GM23338 (cell line): ENCODE results near the gene SYMPK. TPM values are rescaled to one million over a fixed set of nuclear protein-coding genes. Genes with fewer than 3 reads are reported as not detected.
A peak's percentile ranks its signal among the peaks of the same experiment; 100 is the strongest.

ENCODE experiments used
- ATAC-seq: fragments of 200-7000 bp; cut with Tn5 transposase; 3 replicates; pipeline ENCODE4 v1.9.1; 2020
- DNase-seq: peaks from one replicate; pipeline ENCODE4 v3.0.0-alpha.2; 2015; ENCODE audit warnings: low spot score
- H2AFZ ChIP-seq: fragments of 200-600 bp; sonication (generic); 2 replicates; pipeline ENCODE4 v1.8.0; 2016; ENCODE audit warnings: antibody characterized with exemption, mild to moderate bottlenecking, moderate library complexity
- H3F3A ChIP-seq: fragments of 200-600 bp; sonication (generic); replicated peaks from 2 replicates; pipeline ENCODE4 v1.8.0; 2017; ENCODE audit warnings: antibody characterized with exemption, mixed run types, low read depth
- H3K27ac ChIP-seq: fragments of 200-600 bp; sonication (generic); 2 replicates; pipeline ENCODE4 v1.6.1; 2016; ENCODE audit warnings: low read depth
- H3K27me3 ChIP-seq: fragments of 200-600 bp; sonication (generic); 2 replicates; pipeline ENCODE4 v1.8.0; 2016; ENCODE audit warnings: mild to moderate bottlenecking, mixed run types, moderate library complexity; ENCODE audit not compliant: insufficient read depth
- H3K36me3 ChIP-seq: fragments of 200-600 bp; sonication (generic); 2 replicates; pipeline ENCODE4 v1.8.0; 2016; ENCODE audit warnings: mild to moderate bottlenecking; ENCODE audit not compliant: insufficient read depth
- H3K4me1 ChIP-seq: fragments of 200-600 bp; sonication (generic); 2 replicates; pipeline ENCODE4 v1.8.0; 2016; ENCODE audit warnings: mild to moderate bottlenecking, moderate library complexity; ENCODE audit not compliant: insufficient read depth
- H3K4me2 ChIP-seq: fragments of 200-600 bp; sonication (generic); 2 replicates; pipeline ENCODE4 v1.7.1; 2017; ENCODE audit warnings: mixed run types
- H3K4me3 ChIP-seq: fragments of 200-600 bp; sonication (generic); 2 replicates; pipeline ENCODE4 v1.6.1; 2016; ENCODE audit warnings: mixed run types
- H3K79me2 ChIP-seq: fragments of 200-600 bp; sonication (generic); replicated peaks from 2 replicates; pipeline ENCODE4 v1.8.0; 2017; ENCODE audit warnings: mild to moderate bottlenecking; ENCODE audit not compliant: insufficient read depth
- H3K9me2 ChIP-seq: fragments of 200-600 bp; sonication (generic); 2 replicates; pipeline ENCODE4 v1.8.0; 2017; ENCODE audit not compliant: insufficient read depth
- H4K20me1 ChIP-seq: fragments of 200-600 bp; sonication (generic); replicated peaks from 2 replicates; pipeline ENCODE4 v1.8.0; 2017; ENCODE audit warnings: mild to moderate bottlenecking; ENCODE audit not compliant: insufficient read depth
- H3K27ac Mint-ChIP-seq: 2 replicates; pipeline ENCODE4 v1.8.0; 2020; ENCODE audit warnings: inconsistent platforms, mild to moderate bottlenecking, moderate library complexity, mixed read lengths
- H3K27me3 Mint-ChIP-seq: 3 replicates; pipeline ENCODE4 v1.8.0; 2022; ENCODE audit warnings: low read depth, mild to moderate bottlenecking, moderate library complexity, mixed read lengths, inconsistent platforms; ENCODE audit not compliant: insufficient read depth, poor library complexity
- H3K36me3 Mint-ChIP-seq: 3 replicates; pipeline ENCODE4 v1.8.0; 2021; ENCODE audit warnings: low read depth, mild to moderate bottlenecking, inconsistent platforms, moderate library complexity, mixed read lengths
- H3K4me1 Mint-ChIP-seq: 3 replicates; pipeline ENCODE4 v1.8.0; 2020; ENCODE audit warnings: mild to moderate bottlenecking, inconsistent platforms, mixed read lengths
- H3K4me3 Mint-ChIP-seq: 3 replicates; pipeline ENCODE4 v1.8.0; 2021; ENCODE audit warnings: moderate library complexity, mild to moderate bottlenecking, inconsistent platforms, mixed read lengths
- H3K9me3 Mint-ChIP-seq: 3 replicates; pipeline ENCODE4 v1.8.0; 2020; ENCODE audit warnings: moderate library complexity, mild to moderate bottlenecking, inconsistent platforms, mixed read lengths
- CREB1 ChIP-seq: fragments of 250-450 bp; sonication (Bioruptor Pico); IDR thresholded peaks from 2 replicates; pipeline ENCODE4 v1.5.0; 2020; ENCODE audit warnings: low read depth, mild to moderate bottlenecking, moderate library complexity
- CTCF ChIP-seq, 2 experiments: fragments of 200-600 bp in 1 of 2; sonication (generic) in 1 of 2; conservative IDR thresholded peaks; 2 replicates each; pipeline versions ENCODE4 v1.5.1 to v1.6.1; 2016 to 2017; ENCODE audit warnings: antibody characterized with exemption in 2 of 2, low read depth in 2 of 2, mild to moderate bottlenecking in 2 of 2, moderate library complexity in 1 of 2
- EZH2 ChIP-seq: fragments of 200-600 bp; sonication (generic); IDR thresholded peaks from one replicate; pipeline ENCODE4 v1.8.0; 2017; ENCODE audit warnings: antibody characterized with exemption, mild to moderate bottlenecking, low read depth; ENCODE audit not compliant: unreplicated experiment
- EZH2phosphoT487 ChIP-seq: fragments of 200-600 bp; sonication (generic); IDR thresholded peaks from one replicate; pipeline ENCODE4 v1.8.1; 2018; ENCODE audit warnings: antibody characterized with exemption; ENCODE audit not compliant: unreplicated experiment
- JUNB ChIP-seq: IDR thresholded peaks from one replicate; pipeline ENCODE4 v1.6.1; 2016; ENCODE audit warnings: antibody characterized with exemption; ENCODE audit not compliant: unreplicated experiment
- NANOG ChIP-seq: IDR thresholded peaks from 2 replicates; pipeline ENCODE4 v1.6.1; 2016; ENCODE audit warnings: antibody characterized with exemption, borderline replicate concordance
- POLR2AphosphoS5 ChIP-seq: IDR thresholded peaks from 2 replicates; pipeline ENCODE4 v1.6.1; 2016; ENCODE audit warnings: antibody characterized with exemption, low read depth
- REST ChIP-seq: IDR thresholded peaks from one replicate; pipeline ENCODE4 v1.6.1; 2018; ENCODE audit warnings: antibody characterized with exemption; ENCODE audit not compliant: unreplicated experiment
- ZNF114 ChIP-seq: fragments of 250-450 bp; sonication (Bioruptor Pico); IDR thresholded peaks from 2 replicates; pipeline ENCODE4 v1.5.0; 2020; ENCODE audit warnings: mild to moderate bottlenecking, moderate library complexity
- polyA plus RNA-seq: library from polyadenylated mRNA; unstranded; fragments of >200 nt; fragmentation: Nextera tagmentation; extraction: Ambion mirVana; gene quantifications from 2 replicates; pipeline ENCODE4 v1.2.1, GENCODE V29; 2016
- total RNA-seq: library from RNA; depleted of rRNA; stranded (reverse); fragments of >200 nt; shearing (Covaris generic); gene quantifications from 2 replicates; pipeline ENCODE4 v1.2.3, GENCODE V29; 2014

SYMPK gene
- total and polyA plus RNA-seq, 2 experiments from 2014 or later: 36.8 to 82.1 TPM

DNA sequence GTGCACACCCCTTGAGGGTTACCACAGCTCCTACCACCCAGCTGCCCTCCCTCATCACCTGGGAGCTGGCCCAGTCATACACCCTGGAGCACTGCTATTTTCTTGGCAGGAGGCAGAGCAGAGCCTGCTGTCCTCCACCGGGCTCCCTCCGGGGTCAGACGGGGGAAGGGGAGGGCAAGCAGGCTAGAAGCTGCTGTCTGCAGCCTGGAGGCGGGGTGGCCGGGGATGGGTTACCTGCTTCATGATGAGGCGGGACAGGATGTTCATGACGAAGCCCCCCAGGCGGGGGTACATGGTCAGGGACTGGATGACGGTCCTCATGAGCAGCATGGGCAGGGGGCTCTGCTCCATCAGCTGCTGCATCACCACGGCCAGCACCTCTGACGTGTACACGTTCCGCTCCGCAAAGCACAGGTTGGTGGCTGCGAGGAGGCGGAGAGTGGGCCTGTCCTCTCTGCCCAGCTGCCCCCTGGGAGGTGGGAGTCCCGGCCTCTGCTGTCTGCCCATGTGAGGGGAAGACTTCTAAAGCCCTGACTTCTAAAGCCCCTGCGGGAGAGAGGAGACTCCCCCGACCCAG, 45.1 kb downstream of the SYMPK start (continued):
- no peak for TF ChIP-seq REST
- no peak for TF ChIP-seq POLR2AphosphoS5
- no peak for TF ChIP-seq CTCF (conservative IDR thresholded peaks at IDR 0.05; ENCODE audit: low read depth in 2 of 2)
- TF ChIP-seq NANOG: no peak
- TF ChIP-seq CREB1 (CRISPR knock-in tag): no peak

- H3K4me3 Mint-ChIP-seq: peak overlapping the region; percentile 87
- peaks cover 25% of the 10 kb centered on the region for H3K27me3 Mint-ChIP-seq
- no peaks in the 10 kb centered on the region for H3K9me2 ChIP-seq
- no peaks in the 10 kb centered on the region for H3K9me3 Mint-ChIP-seq
- H3K36me3 ChIP-seq: no peaks in the 10 kb centered on the region; the same call in 1 of the 2 replicates
- H3K79me2 ChIP-seq: no peaks in the 10 kb centered on the region
- DNase-seq (peak; percentile 98), ATAC-seq (peak; percentile 63)
- H3K36me3 Mint-ChIP-seq: peaks cover 29% of the 10 kb centered on the region
- H3K4me1 ChIP-seq: peaks cover 39% of the 10 kb centered on the region
- peaks cover 40% of the 10 kb centered on the region; the same call in 1 of the 2 replicates for H3F3A ChIP-seq
- peak overlapping the region; percentile 92 for H3K4me2 ChIP-seq
- H3K4me3 ChIP-seq: peak overlapping the region; percentile 79
- peak overlapping the region; percentile 97 for H3K27ac Mint-ChIP-seq
- no peak overlapping the region for H2AFZ ChIP-seq
- H3K4me1 Mint-ChIP-seq: peaks cover 43% of the 10 kb centered on the region
- no peaks in the 10 kb centered on the region; the same call in 1 of the 2 replicates for H4K20me1 ChIP-seq
- H3K27ac ChIP-seq: peak overlapping the region; percentile 95
- H3K27me3 ChIP-seq: no peaks in the 10 kb centered on the region
- no peak for TF ChIP-seq CREB1 (CRISPR knock-in tag)
- TF ChIP-seq CTCF (conservative IDR thresholded peaks at IDR 0.05; ENCODE audit: low read depth in 2 of 2): peak; percentile 97 to 99
- TF ChIP-seq EZH2phosphoT487: no peak
- TF ChIP-seq ZNF114 (CRISPR knock-in tag): no peak
- no peak for TF ChIP-seq NANOG
- TF ChIP-seq EZH2: no peak
- no peak for TF ChIP-seq JUNB
- peak; percentile 63 for TF ChIP-seq POLR2AphosphoS5
These were observed 45.8 kb downstream of the SYMPK start for GRCh38 chr19:45817010-45817724.
